HEK293T (cell line): ENCODE data around the gene SLC9C1.

ENCODE experiments used
- ARNT ChIP-seq: fragments of 450-650 bp; IDR thresholded peaks from 2 replicates; pipeline ENCODE4 v1.6.1; 2017; ENCODE audit warnings: mild to moderate bottlenecking
- CTBP1 ChIP-seq: fragments of 450-650 bp; IDR thresholded peaks from 2 replicates; pipeline ENCODE4 v1.6.1; 2016; ENCODE audit warnings: borderline replicate concordance
- ELF4 ChIP-seq: fragments of 450-650 bp; IDR thresholded peaks from 2 replicates; pipeline ENCODE4 v1.6.1; 2017; ENCODE audit warnings: antibody characterized with exemption
- FOXM1 ChIP-seq: fragments of 450-650 bp; IDR thresholded peaks from 2 replicates; pipeline ENCODE4 v1.6.1; 2017; ENCODE audit warnings: mild to moderate bottlenecking, borderline replicate concordance
- L3MBTL2 ChIP-seq: fragments of 450-650 bp; conservative IDR thresholded peaks from 2 replicates; pipeline ENCODE4 v1.6.1; 2016; ENCODE audit warnings: mild to moderate bottlenecking
- NFRKB ChIP-seq: fragments of 450-650 bp; IDR thresholded peaks from 2 replicates; pipeline ENCODE4 v1.6.1; 2016; ENCODE audit warnings: mild to moderate bottlenecking, moderate library complexity
- SP1 ChIP-seq: fragments of 450-650 bp; IDR thresholded peaks from 2 replicates; pipeline ENCODE4 v1.6.1; 2017
- TARDBP ChIP-seq: fragments of 450-650 bp; IDR thresholded peaks from 2 replicates; pipeline ENCODE4 v1.6.1; 2016

DNA sequence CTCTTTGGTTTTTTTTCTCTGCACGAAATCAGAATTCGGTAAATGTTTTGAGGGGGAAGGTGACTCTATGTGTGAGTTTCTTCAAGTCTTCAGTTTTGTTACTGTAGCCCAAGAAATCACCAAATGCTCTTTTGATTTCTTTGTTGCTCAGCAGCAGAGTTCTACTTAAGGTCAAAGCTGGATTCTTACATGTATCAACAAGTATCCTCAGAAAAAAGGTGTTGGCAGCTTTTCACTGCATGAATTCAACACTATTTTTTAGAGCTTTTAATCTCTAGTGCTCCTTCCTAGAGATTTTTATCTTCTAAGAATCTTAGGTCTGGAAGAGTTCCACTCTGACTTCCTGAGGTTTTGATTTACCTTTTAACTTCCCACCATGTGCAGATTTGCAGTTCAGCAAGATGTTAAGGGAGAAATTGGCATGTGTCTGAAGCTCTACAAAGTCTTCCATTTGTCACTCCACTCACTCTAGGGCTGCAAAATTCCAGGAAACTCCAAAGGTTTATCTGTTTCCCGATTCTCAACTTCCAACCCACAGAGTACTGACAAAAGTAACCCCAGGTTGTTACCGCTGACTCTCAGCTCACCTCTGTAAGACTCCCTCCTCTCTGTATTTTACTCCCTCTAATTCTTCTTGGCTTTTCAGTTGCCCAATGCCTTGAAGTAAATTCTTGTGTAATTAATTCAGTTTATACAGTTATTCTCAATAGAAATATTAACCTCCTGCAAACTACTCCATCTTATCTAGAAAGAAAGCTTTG is 25.7 kb upstream of the SLC9C1 start:
- no peak for TF ChIP-seq NFRKB
- no peak for TF ChIP-seq ELF4
- TF ChIP-seq ARNT, result no peak
- TF ChIP-seq SP1, result no peak
- TF ChIP-seq TARDBP, result no peak
- no peak for TF ChIP-seq FOXM1
- no peak for TF ChIP-seq CTBP1
- TF ChIP-seq L3MBTL2, result no peak
